Neural cell (in vitro differentiated cells): ENCODE measurements around the gene IL20RA.

Source experiments
- EZH2 ChIP-seq: fragments of 200-600, 300-800 bp; shearing (Covaris generic), sonication (generic); IDR thresholded peaks from 2 replicates; pipeline ENCODE4 v1.6.1; 2014; ENCODE audit warnings: antibody characterized with exemption, low read length, borderline replicate concordance, mild to moderate bottlenecking; ENCODE audit not compliant: insufficient read depth, poor library complexity, severe bottlenecking
- POLR2AphosphoS5 ChIP-seq: IDR thresholded peaks from 2 replicates; pipeline ENCODE4 v1.6.1; 2012
- RAD21 ChIP-seq: fragments of 450-650 bp; conservative IDR thresholded peaks from 2 replicates; pipeline ENCODE4 v1.6.1; 2014; ENCODE audit warnings: antibody characterized with exemption, mild to moderate bottlenecking, moderate library complexity
- REST ChIP-seq: IDR thresholded peaks from 2 replicates; pipeline ENCODE4 v1.6.1; 2012; ENCODE audit warnings: borderline replicate concordance
- SMC3 ChIP-seq: fragments of 450-650 bp; conservative IDR thresholded peaks from 2 replicates; pipeline ENCODE4 v1.6.1; 2014; ENCODE audit warnings: antibody characterized with exemption, mild to moderate bottlenecking, moderate library complexity; ENCODE audit not compliant: poor library complexity
- TAF1 ChIP-seq: IDR thresholded peaks from 2 replicates; pipeline ENCODE4 v1.6.1; 2012; ENCODE audit warnings: low read depth
- TF ChIP-seq, protein P1 (sequence below): fragments of 450-650 bp; IDR thresholded peaks from 2 replicates; pipeline ENCODE4 v1.5.1; 2014; ENCODE audit warnings: antibody characterized with exemption, mild to moderate bottlenecking, moderate library complexity; ENCODE audit not compliant: poor library complexity, severe bottlenecking

- TF ChIP-seq TAF1 (no peak), EZH2 (no peak), RAD21 (no peak), REST (no peak), SMC3 (no peak), POLR2AphosphoS5 (no peak)
- TF ChIP-seq, protein P1, sequence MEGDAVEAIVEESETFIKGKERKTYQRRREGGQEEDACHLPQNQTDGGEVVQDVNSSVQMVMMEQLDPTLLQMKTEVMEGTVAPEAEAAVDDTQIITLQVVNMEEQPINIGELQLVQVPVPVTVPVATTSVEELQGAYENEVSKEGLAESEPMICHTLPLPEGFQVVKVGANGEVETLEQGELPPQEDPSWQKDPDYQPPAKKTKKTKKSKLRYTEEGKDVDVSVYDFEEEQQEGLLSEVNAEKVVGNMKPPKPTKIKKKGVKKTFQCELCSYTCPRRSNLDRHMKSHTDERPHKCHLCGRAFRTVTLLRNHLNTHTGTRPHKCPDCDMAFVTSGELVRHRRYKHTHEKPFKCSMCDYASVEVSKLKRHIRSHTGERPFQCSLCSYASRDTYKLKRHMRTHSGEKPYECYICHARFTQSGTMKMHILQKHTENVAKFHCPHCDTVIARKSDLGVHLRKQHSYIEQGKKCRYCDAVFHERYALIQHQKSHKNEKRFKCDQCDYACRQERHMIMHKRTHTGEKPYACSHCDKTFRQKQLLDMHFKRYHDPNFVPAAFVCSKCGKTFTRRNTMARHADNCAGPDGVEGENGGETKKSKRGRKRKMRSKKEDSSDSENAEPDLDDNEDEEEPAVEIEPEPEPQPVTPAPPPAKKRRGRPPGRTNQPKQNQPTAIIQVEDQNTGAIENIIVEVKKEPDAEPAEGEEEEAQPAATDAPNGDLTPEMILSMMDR: no peak
These were observed 86.6 kb downstream of the IL20RA start for GRCh38 chr6:136958168-136958567.
